K562 (cell line): Measurements from ENCODE around the gene EEA1. TPM values are rescaled to one million over a fixed set of nuclear protein-coding genes. Genes with fewer than 3 reads are reported as not detected.

Experiments
- CEBPG ChIP-seq, 3 experiments: fragments of 200-800 bp in 1 of 3; sonication (Bioruptor generic) in 1 of 3; sonication (generic) in 1 of 3; formaldehyde crosslinking in 1 of 3; IDR thresholded peaks in 2 of 3; conservative IDR thresholded peaks in 1 of 3; 2 replicates each; pipeline versions ENCODE4 v1.6.1 to v1.8.0; 2016 to 2022; ENCODE audit warnings: missing compliant biosample characterization in 2 of 3, missing genetic modification characterization in 2 of 3, mild to moderate bottlenecking in 1 of 3, missing genetic modification reagents in 1 of 3
- CHD2 ChIP-seq: IDR thresholded peaks from 2 replicates; pipeline ENCODE4 v1.6.1; 2011; ENCODE audit warnings: low read depth, low read length
- DLX4 ChIP-seq: fragments of 250-450 bp; sonication (Bioruptor Pico); IDR thresholded peaks from 2 replicates; pipeline ENCODE4 v1.6.1; 2021; ENCODE audit warnings: mild to moderate bottlenecking
- FOXM1 ChIP-seq, 2 experiments: fragments of 450-650 bp in 1 of 2; sonication (generic) in 1 of 2; formaldehyde crosslinking in 1 of 2; IDR thresholded peaks; 2 replicates each; pipeline versions ENCODE4 v1.6.1 to v1.9.0; 2017 to 2022; ENCODE audit warnings: low read depth in 2 of 2, mild to moderate bottlenecking in 2 of 2, missing genetic modification reagents in 1 of 2, moderate library complexity in 1 of 2
- HMG20B ChIP-seq: fragments of 250-450 bp; sonication (Bioruptor Pico); IDR thresholded peaks from 2 replicates; pipeline ENCODE4 v1.5.0; 2021; ENCODE audit warnings: mild to moderate bottlenecking
- JUND ChIP-seq, 2 experiments: IDR thresholded peaks; 2 replicates in 1 of 2; 3 replicates in 1 of 2; pipeline ENCODE4 v1.6.1; 2011; ENCODE audit warnings: borderline replicate concordance in 2 of 2, low read depth in 2 of 2, low read length in 2 of 2, improper control_type of control experiment in 1 of 2, missing biosample characterization in 1 of 2, missing genetic modification characterization in 1 of 2, missing genetic modification reagents in 1 of 2
- KAT8 ChIP-seq: fragments of 450-650 bp; IDR thresholded peaks from 2 replicates; pipeline ENCODE4 v1.6.1; 2016; ENCODE audit warnings: low read depth, mild to moderate bottlenecking
- MXD1 ChIP-seq: fragments of 250-450 bp; sonication (Bioruptor Pico); IDR thresholded peaks from 2 replicates; pipeline ENCODE4 v1.8.0; 2021; ENCODE audit warnings: borderline replicate concordance, mild to moderate bottlenecking, moderate library complexity; ENCODE audit not compliant: poor library complexity, severe bottlenecking
- SMAD3 ChIP-seq: fragments of 450-650 bp; formaldehyde crosslinking; conservative IDR thresholded peaks from 2 replicates; pipeline ENCODE4 v1.4.0; 2020; ENCODE audit warnings: mild to moderate bottlenecking
- VEZF1 ChIP-seq: fragments of 200-800 bp; sonication (Bioruptor generic); IDR thresholded peaks from 2 replicates; pipeline ENCODE4 v1.6.1; 2017; ENCODE audit warnings: missing genetic modification characterization, missing compliant biosample characterization
- ZBTB33 ChIP-seq: sonication (generic); formaldehyde crosslinking; IDR thresholded peaks from 2 replicates; pipeline ENCODE4 v1.8.1; 2023; ENCODE audit warnings: mild to moderate bottlenecking, missing genetic modification reagents
- polyA plus RNA-seq, 8 experiments: library from polyadenylated mRNA; depleted of rRNA in 4 of 8; stranded (reverse) in 5 of 8; unstranded in 3 of 8; fragments of >200 nt; fragmentation: Nextera tagmentation in 2 of 8; fragmentation: Illumina TruSeq in 1 of 8; extraction: Ambion mirVana in 2 of 8; extraction: Trizol in 1 of 8; gene quantifications; 2 replicates each; pipeline versions ENCODE4 v1.2.1 to v1.2.3, GENCODE V29; 2011 to 2014; ENCODE audit warnings: inconsistent platforms in 1 of 8, missing spikeins in 1 of 8
- total RNA-seq, 7 experiments: library from RNA; depleted of rRNA in 6 of 7; stranded (reverse); fragments of >200 nt in 6 of 7; fragmentation: Illumina TruSeq in 2 of 7; extraction: Trizol in 2 of 7; gene quantifications; 2 replicates each; pipeline versions ENCODE4 v1.2.1 to v1.2.3, GENCODE V29; 2011 to 2021; ENCODE audit warnings: low replicate concordance in 1 of 7

Gene EEA1
- total and polyA plus RNA-seq, 9 of the 15 experiments (the other 6 are each of a cell fraction or from before 2014, with no cell fraction given): 3.5 to 17.1 (median 7.5) TPM

- TF ChIP-seq CEBPG (CRISPR knock-in tag; IDR thresholded peaks at IDR 0.05) (no peak), CEBPG (tag; conservative IDR thresholded peaks at IDR 0.05 in 1 of 2, IDR thresholded peaks at IDR 0.05 in 1 of 2) (0 out of 4 replicates have a peak, but pooled peaks of 1 of the 2 experiments have one; percentile 37), KAT8 (no peak), HMG20B (CRISPR knock-in tag) (no peak), MXD1 (CRISPR knock-in tag) (no peak), DLX4 (CRISPR knock-in tag) (no peak), ZBTB33 (CRISPR knock-in tag) (no peak), JUND (IDR thresholded peaks at IDR 0.05; ENCODE audit: borderline replicate concordance, low read depth, low read length) (peak; percentile 37; the same call in 1 of the 2 replicates), JUND (tag; IDR thresholded peaks at IDR 0.05; ENCODE audit: borderline replicate concordance, low read depth, low read length) (no peak), VEZF1 (CRISPR knock-in tag) (no peak), CHD2 (no peak), SMAD3 (CRISPR knock-in tag) (no peak), FOXM1 (IDR thresholded peaks at IDR 0.05; ENCODE audit: low read depth) (peak; percentile 26; the same call in 1 of the 2 replicates), FOXM1 (CRISPR knock-in tag; IDR thresholded peaks at IDR 0.05; ENCODE audit: low read depth) (no peak)
These were observed 74.8 kb downstream of the EEA1 start (continued) for GRCh38 chr12:92854344-92854743.
